GM06990 (cell line): Measurements from ENCODE around the gene PPFIBP2.

Source experiments
- DNase-seq: peaks from one replicate; pipeline ENCODE4 v3.0.0-alpha.2; 2011; ENCODE audit not compliant: insufficient read length; ENCODE audit errors: extremely low read depth
- H3K27me3 ChIP-seq: replicated peaks from 2 replicates; pipeline ENCODE4 v1.6.0; 2011; ENCODE audit warnings: low read length; ENCODE audit not compliant: control insufficient read depth, insufficient read depth
- H3K36me3 ChIP-seq: 2 replicates; pipeline ENCODE4 v1.5.1; 2011; ENCODE audit warnings: low read length; ENCODE audit not compliant: control insufficient read depth, insufficient read depth
- H3K4me3 ChIP-seq: replicated peaks from 2 replicates; pipeline ENCODE4 v1.5.1; 2011; ENCODE audit warnings: low read depth, mild to moderate bottlenecking, control low read depth, low read length
- TF ChIP-seq, protein P1 (sequence below): IDR thresholded peaks from 2 replicates; pipeline ENCODE4 v1.5.1; 2011; ENCODE audit warnings: low read length, control low read depth, mild to moderate bottlenecking, inconsistent platforms; ENCODE audit not compliant: insufficient read depth, poor library complexity, severe bottlenecking

Gene PPFIBP2

DNA sequence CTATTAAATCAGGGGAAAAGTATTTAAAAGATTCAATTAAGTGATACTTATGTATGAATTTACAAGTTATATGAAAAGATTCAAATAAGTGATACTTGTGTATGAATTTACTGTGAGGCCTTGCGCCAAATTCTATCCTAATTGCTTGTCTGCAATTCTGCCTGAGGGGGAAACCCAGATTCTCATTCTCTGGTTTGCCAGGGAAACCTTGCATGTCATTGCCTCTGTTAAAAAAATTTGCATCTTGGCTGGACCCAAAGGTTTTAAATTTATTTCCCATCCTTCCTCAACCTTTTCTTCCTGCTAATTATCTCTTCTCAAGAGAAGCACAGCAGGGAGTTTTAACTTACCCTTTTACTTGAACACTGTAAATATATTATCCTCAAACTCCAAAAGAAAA, 14.7 kb upstream of the PPFIBP2 start:
- no peak for DNase-seq
- H3K36me3 ChIP-seq: no peaks in the 10 kb centered on the region; the same call in none of the 2 replicates
- H3K27me3 ChIP-seq: no peaks in the 10 kb centered on the region
- H3K4me3 ChIP-seq: no peak overlapping the region
- TF ChIP-seq, protein P1, sequence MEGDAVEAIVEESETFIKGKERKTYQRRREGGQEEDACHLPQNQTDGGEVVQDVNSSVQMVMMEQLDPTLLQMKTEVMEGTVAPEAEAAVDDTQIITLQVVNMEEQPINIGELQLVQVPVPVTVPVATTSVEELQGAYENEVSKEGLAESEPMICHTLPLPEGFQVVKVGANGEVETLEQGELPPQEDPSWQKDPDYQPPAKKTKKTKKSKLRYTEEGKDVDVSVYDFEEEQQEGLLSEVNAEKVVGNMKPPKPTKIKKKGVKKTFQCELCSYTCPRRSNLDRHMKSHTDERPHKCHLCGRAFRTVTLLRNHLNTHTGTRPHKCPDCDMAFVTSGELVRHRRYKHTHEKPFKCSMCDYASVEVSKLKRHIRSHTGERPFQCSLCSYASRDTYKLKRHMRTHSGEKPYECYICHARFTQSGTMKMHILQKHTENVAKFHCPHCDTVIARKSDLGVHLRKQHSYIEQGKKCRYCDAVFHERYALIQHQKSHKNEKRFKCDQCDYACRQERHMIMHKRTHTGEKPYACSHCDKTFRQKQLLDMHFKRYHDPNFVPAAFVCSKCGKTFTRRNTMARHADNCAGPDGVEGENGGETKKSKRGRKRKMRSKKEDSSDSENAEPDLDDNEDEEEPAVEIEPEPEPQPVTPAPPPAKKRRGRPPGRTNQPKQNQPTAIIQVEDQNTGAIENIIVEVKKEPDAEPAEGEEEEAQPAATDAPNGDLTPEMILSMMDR: no peak

DNA sequence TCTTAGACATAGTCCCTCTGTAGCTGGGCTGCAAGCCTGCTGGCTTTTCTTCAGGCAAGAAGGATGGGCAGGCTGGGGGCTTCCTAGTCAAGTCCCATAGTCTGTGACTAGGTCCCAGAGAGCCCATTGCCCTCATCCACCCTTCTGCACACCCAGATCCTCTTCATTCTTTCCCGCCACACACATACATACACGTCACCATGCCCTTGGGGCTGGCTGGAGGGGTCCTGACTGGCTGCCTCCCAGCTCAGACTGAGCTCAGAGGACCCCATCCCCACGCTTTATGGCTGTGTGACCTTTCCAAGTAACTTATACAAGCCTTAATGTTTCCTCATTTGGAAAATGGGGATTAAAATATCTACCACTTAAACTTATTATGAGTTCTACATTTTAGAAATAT, 13.5 kb upstream of the PPFIBP2 start:
- no peak overlapping the region for H3K4me3 ChIP-seq
- TF ChIP-seq, protein P1: no peak
- no peaks in the 10 kb centered on the region for H3K27me3 ChIP-seq
- no peak for DNase-seq
- no peaks in the 10 kb centered on the region; the same call in 1 of the 2 replicates for H3K36me3 ChIP-seq

DNA sequence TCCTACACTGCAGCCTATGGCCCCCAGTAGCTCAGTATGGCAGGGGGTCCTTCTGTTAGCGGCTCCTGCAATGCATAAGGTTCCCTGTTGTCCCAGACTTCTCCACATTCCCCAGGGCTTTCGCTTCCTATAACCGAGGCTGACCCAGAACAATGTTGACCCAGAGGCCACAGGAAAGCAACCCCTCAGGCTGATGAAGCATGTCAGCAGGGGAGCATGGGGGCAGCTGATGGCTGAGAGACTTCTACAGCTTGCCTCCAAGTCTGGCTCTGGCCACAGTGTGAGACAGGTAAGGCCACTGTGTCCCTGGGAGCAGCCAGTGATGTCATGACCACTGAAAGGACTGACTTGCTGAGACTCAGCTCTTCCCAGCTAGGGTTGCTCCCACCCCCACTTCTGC, 12.5 kb upstream of the PPFIBP2 start:
- TF ChIP-seq, protein P1: no peak
- no peaks in the 10 kb centered on the region for H3K27me3 ChIP-seq
- H3K36me3 ChIP-seq: no peaks in the 10 kb centered on the region; the same call in 1 of the 2 replicates
- DNase-seq: no peak
- H3K4me3 ChIP-seq: no peak overlapping the region

DNA sequence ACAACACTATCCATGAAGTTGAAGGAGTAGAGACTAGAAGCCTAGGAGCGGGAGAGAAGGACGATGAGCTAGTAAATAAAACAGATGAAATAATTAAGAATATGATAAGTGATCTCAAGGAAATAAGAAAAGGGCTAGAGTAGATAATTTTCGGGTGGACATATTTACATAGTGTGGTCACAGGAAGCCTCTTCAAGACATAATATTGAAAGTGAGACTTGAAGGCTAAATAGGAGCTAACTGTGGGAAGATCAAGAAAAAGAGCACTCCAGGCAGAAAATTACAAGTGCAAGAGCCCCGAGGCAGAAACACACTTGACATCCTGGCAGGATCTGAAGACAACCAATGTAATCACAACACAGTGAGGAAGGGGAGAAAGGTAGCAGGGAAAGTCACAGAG, 11.9 kb upstream of the PPFIBP2 start:
- TF ChIP-seq, protein P1: no peak
- H3K4me3 ChIP-seq: no peak overlapping the region
- no peaks in the 10 kb centered on the region for H3K27me3 ChIP-seq
- no peak for DNase-seq
- H3K36me3 ChIP-seq: no peaks in the 10 kb centered on the region; the same call in 1 of the 2 replicates

DNA sequence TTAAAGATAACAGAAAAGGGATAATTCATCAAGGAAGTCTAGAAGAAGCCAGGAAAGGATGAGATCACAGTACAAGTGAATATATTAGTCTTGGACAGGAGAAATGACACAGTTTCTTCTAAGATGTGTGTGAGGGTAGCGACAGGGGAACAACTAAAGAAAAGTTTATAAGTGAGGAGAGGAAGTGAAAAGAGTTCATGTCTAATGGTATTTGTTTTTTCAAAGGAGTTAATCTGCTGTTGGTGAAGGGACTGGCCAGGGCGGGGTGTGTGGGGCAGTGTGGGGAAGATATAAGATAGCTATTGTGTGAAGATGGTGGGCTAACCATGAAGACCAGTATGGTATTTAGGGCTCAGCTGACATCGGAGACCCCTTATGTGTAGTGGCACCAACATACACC, 7.6 kb upstream of the PPFIBP2 start:
- no peak for DNase-seq

DNA sequence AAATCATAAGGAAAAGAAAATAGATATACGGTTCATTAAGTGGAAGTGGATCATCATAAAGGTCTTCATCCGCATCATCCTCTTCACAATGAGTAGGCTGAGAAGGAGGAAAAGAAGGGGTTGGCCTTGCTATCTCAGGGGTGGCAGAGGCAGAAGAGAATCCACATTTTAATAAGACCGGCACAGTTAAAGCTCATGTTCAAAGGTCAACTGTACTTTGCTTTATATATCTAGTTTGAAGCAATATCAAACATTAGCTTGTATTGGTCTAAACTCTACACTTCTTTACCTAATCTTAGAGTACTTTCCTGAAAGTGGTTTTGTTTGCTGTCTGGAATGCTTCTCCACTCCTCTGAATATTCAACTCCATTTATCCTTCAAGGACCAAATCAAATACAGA, 5.7 kb upstream of the PPFIBP2 start:
- Histone ChIP-seq H3K36me3 (no peaks in the 10 kb centered on the region), H3K27me3 (no peaks in the 10 kb centered on the region), H3K4me3 (no peak overlapping the region)
- no peak for DNase-seq
- TF ChIP-seq, protein P1: no peak

More for the DNA sequence above, 7.6 kb upstream of the PPFIBP2 start:
- H3K36me3 ChIP-seq: no peaks in the 10 kb centered on the region
- H3K27me3 ChIP-seq: no peaks in the 10 kb centered on the region
- TF ChIP-seq, protein P1: no peak
- no peak overlapping the region for H3K4me3 ChIP-seq
